NB4 (cell line): Measurements from ENCODE around the gene KRT80.

Source experiments
- DNase-seq: peaks from one replicate; pipeline ENCODE4 v3.0.0; 2010; ENCODE audit warnings: low read depth
- H3K4me3 ChIP-seq: one replicate; pipeline ENCODE4 v1.5.1; 2011; ENCODE audit warnings: mild to moderate bottlenecking, low read depth, low read length, moderate library complexity
- MYC ChIP-seq: IDR thresholded peaks from 2 replicates; pipeline ENCODE4 v1.6.1; 2011; ENCODE audit warnings: low read depth, low read length
- POLR2A ChIP-seq: IDR thresholded peaks from 2 replicates; pipeline ENCODE4 v1.6.1; 2011; ENCODE audit warnings: mild to moderate bottlenecking; ENCODE audit not compliant: insufficient read length; ENCODE audit errors: extremely low read depth
- TF ChIP-seq, protein P1 (sequence below): IDR thresholded peaks from one replicate; pipeline ENCODE4 v1.5.1; 2012; ENCODE audit warnings: low read depth, low read length
- TF ChIP-seq, protein P2 (sequence below): IDR thresholded peaks from 2 replicates; pipeline ENCODE4 v1.6.1; 2011; ENCODE audit warnings: low read depth, low read length

KRT80 gene

DNA sequence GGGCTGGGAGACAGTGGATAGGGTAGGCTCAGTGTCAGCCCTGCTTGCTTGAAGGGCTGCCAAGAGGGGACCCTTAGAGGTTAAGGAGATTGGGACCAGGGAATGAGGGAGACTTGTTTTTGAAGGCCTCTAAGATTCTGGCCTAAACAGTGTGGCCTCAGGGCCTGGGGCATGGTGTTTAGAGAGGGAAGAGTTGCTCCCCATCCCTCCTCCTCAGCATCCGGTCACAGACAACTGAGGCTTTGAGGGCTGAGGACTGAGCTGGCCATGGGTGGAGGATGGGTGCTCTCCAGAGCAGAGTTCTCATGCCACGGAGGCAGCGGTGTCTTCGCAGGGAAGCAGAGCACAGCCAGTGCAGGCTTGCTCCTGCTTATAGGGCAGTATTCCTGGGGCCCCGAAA, 49.4 kb downstream of the KRT80 start:
- DNase-seq: no peak
- H3K4me3 ChIP-seq: no peak overlapping the region
- TF ChIP-seq POLR2A: no peak
- TF ChIP-seq, protein P1, sequence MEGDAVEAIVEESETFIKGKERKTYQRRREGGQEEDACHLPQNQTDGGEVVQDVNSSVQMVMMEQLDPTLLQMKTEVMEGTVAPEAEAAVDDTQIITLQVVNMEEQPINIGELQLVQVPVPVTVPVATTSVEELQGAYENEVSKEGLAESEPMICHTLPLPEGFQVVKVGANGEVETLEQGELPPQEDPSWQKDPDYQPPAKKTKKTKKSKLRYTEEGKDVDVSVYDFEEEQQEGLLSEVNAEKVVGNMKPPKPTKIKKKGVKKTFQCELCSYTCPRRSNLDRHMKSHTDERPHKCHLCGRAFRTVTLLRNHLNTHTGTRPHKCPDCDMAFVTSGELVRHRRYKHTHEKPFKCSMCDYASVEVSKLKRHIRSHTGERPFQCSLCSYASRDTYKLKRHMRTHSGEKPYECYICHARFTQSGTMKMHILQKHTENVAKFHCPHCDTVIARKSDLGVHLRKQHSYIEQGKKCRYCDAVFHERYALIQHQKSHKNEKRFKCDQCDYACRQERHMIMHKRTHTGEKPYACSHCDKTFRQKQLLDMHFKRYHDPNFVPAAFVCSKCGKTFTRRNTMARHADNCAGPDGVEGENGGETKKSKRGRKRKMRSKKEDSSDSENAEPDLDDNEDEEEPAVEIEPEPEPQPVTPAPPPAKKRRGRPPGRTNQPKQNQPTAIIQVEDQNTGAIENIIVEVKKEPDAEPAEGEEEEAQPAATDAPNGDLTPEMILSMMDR: no peak
- TF ChIP-seq, protein P2, sequence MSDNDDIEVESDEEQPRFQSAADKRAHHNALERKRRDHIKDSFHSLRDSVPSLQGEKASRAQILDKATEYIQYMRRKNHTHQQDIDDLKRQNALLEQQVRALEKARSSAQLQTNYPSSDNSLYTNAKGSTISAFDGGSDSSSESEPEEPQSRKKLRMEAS: no peak
- no peak for TF ChIP-seq MYC

DNA sequence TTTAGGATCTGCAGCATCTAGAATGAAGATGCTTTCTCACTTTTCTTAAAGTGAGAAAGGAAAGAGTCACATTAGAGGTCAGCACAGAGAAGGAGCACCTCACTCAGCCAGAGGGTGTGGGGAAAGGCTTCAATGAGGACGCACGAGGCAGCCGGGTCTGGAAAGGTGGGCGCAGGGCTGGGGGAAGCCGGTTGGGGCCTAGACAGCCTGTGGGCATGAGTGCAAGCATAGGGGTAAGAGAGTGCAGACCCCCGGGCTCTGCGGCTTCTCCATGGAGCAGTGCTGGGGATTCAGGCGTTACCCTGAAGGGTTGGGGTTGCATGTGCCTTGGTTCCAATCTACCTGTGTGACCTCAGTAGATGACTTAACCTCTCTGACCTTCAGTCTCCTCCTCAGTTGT, 49.9 kb downstream of the KRT80 start:
- DNase-seq: no peak
- TF ChIP-seq, protein P1: no peak
- TF ChIP-seq POLR2A (no peak), MYC (no peak)
- TF ChIP-seq, protein P2: no peak
- no peak overlapping the region for H3K4me3 ChIP-seq

DNA sequence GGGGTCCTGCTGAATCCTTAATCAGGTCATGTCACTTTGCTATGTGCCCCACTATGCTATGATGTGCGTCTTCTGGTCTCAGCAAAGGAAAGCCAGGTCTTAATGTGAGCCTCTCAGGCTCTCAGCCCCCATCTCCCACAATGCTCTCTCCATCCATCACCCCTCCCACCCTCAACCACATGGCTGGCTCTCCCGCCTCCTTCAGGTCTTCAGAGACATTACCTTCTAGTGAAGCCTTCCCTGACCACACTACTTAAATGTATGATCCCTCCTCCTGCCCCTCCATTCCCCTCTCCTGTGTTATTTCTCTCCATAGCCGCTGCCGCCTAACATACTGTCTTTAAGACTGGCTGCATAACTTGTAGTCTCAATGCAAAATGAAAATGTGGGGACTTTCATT, 50.5 kb downstream of the KRT80 start:
- TF ChIP-seq POLR2A (no peak), MYC (no peak)
- TF ChIP-seq, protein P2: no peak
- TF ChIP-seq, protein P1: no peak
- H3K4me3 ChIP-seq: no peak overlapping the region
- DNase-seq: no peak

DNA sequence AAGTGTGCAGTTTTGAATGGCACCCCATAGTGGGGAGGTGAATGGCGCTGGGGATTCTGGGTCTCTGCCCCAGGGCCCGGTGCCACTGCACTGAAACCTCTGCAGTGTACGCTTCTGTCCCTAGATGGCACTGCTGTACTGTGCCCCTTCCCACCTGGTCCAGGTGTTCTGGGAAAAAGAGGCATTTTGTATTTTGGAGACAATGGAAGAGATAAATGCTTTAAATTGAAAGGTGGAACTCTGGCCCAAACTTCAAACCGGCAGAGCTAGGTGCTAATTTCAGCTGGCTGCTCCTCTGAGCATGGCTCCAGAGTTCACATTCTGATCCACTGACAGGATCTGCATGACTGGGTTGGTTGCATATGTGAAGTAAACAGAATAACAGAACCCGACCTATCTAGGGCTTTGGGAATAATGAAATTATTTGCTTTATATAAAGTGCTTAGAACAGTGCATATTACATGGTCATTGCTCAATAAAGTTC, 52.2 kb downstream of the KRT80 start:
- H3K4me3 ChIP-seq: no peak overlapping the region
- peak; percentile 31 for DNase-seq
- TF ChIP-seq, protein P2: no peak
- TF ChIP-seq POLR2A (no peak), MYC (0 out of 2 replicates have a peak, but pooled peaks have one; percentile 16)
- TF ChIP-seq, protein P1: peak; percentile 83

DNA sequence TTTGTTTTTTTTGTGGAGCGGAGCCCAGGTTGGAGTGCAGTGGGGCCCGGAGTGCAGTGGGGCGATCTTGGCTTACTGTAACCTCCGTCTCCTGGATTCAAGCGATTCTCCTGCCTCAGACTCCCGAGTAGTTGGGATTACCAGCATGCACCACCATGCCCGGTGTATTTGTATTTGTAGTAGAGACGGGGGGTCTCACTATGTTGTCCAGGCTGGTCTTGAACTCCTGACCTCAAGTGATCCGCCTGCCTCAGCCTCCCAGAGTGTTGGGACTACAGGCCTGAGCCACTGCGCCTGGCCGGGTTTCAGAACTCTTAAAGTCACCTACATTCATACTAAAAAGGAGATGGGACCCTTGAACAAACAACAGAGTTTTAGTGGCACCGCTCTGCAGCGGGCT, 52.7 kb downstream of the KRT80 start:
- TF ChIP-seq, protein P2: no peak
- TF ChIP-seq POLR2A (no peak), MYC (no peak)
- TF ChIP-seq, protein P1: no peak
- H3K4me3 ChIP-seq: no peak overlapping the region
- DNase-seq: no peak

DNA sequence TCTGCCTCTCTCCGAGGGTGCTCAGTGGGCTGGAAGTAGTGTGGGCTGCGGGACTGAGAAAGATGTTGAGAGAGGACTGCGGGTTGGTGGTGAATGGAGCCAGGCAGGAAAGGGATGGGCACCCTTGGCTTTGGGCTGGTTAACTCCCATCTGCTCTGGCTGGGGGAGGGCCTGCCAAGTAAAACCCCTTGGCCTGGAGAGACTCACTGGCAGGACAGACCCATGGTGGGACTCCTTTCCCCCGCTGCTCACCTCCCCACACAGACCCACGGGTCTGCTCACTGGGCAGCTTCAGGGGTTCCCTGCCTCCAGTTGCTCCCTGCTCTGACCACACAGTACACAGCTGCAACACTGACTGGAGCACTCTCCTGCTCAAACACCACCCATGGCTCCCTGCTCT, 54.1 kb downstream of the KRT80 start:
- no peak overlapping the region for H3K4me3 ChIP-seq
- TF ChIP-seq, protein P1: no peak
- TF ChIP-seq POLR2A (no peak), MYC (no peak)
- TF ChIP-seq, protein P2: no peak
- DNase-seq: no peak
